Ishikawa (cell line): ENCODE measurements around the gene TEX10.

Experiments used
- CEBPB ChIP-seq: IDR thresholded peaks from 2 replicates; pipeline ENCODE4 v1.6.1; 2012
- FOXM1 ChIP-seq: IDR thresholded peaks from 2 replicates; pipeline ENCODE4 v1.6.1; 2012; ENCODE audit warnings: low read depth, borderline replicate concordance
- MAX ChIP-seq: IDR thresholded peaks from 2 replicates; pipeline ENCODE4 v1.6.1; 2012
- NFIC ChIP-seq: IDR thresholded peaks from 2 replicates; pipeline ENCODE4 v1.6.1; 2012
- RAD21 ChIP-seq: IDR thresholded peaks from 2 replicates; pipeline ENCODE4 v1.6.1; 2012; ENCODE audit warnings: low read depth
- REST ChIP-seq: IDR thresholded peaks from 2 replicates; pipeline ENCODE4 v1.6.1; 2012; ENCODE audit warnings: low read depth, mild to moderate bottlenecking
- TAF1 ChIP-seq: IDR thresholded peaks from 2 replicates; pipeline ENCODE4 v1.6.1; 2012; ENCODE audit warnings: low read depth, mild to moderate bottlenecking
- USF1 ChIP-seq: IDR thresholded peaks from 2 replicates; pipeline ENCODE4 v1.6.1; 2012
- ZBTB7A ChIP-seq: IDR thresholded peaks from 2 replicates; pipeline ENCODE4 v1.6.1; 2012; ENCODE audit warnings: low read depth

GRCh38 chr9:100394816-100395215 is 42.1 kb upstream of the TEX10 start:
- TF ChIP-seq REST: no peak
- TF ChIP-seq CEBPB: no peak
- no peak for TF ChIP-seq TAF1
- no peak for TF ChIP-seq RAD21
- no peak for TF ChIP-seq NFIC
- TF ChIP-seq MAX: no peak
- no peak for TF ChIP-seq FOXM1
- TF ChIP-seq USF1: no peak
- TF ChIP-seq ZBTB7A: no peak
